ENCODE results near the gene SREBF2.

- no peak for TF ChIP-seq POLR2AphosphoS5 (IDR thresholded peaks at IDR 0.05; ENCODE audit: borderline replicate concordance, low read depth, low read length)
- TF ChIP-seq EZH2 (IDR thresholded peaks at IDR 0.05): no peak
- TF ChIP-seq FOXP2 (optimal IDR thresholded peaks at IDR 0.05; ENCODE audit: control extremely low read depth, extremely low read length, insufficient read depth): no peak
These were observed 5.2 kb upstream of the SREBF2 start for GRCh38 chr22:41827671-41828070.

All from SK-N-MC (cell line).